GM19099 (cell line): Measurements from ENCODE around the gene ELF4.

ENCODE experiments used
- POLR2A ChIP-seq: IDR thresholded peaks from 3 replicates; pipeline ENCODE4 v1.6.1; 2011; ENCODE audit warnings: low read depth; ENCODE audit not compliant: insufficient read length; ENCODE audit errors: extremely low read depth

The ELF4 gene

GRCh38 chrX:130097507-130098209 is 12.6 kb downstream of the ELF4 start:
- TF ChIP-seq POLR2A = no peak

DNA sequence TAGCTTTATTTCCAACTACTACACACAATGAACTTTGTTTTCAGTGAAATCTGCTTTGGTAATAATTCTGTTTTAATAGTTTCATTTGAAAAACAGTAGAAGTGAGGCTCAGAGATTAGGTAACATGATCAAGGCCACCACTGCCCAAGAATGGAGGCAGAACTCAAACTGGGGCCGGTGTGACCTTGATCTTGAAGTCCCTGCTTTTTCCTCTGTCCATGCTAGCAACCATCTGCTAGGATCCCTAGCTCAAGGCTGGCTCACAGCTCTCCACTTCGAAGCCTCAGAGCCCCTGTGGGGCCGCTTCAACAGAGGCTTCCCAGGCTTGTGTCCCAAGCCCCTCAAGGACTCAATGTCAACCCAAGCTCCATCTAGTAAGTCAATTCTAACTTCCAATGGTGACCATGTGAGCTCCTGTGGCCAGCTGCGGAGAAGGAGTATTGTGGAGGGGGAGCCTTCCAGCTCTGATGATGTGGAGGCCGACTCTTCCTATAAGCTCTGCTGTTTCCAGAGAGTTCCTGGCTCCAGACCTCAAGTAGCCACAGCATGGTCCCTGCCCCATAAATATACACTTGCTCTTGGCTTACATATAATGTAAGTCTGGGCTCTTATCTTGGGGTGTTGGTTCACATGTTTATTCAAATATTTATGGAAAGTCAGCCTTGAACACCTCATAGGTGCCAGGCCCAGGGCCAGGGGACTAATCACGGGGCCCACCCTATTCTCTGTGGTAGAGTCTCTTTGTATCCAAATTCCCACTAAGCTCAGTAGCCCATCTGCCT is 14.9 kb downstream of the ELF4 start:
- TF ChIP-seq POLR2A = no peak

DNA sequence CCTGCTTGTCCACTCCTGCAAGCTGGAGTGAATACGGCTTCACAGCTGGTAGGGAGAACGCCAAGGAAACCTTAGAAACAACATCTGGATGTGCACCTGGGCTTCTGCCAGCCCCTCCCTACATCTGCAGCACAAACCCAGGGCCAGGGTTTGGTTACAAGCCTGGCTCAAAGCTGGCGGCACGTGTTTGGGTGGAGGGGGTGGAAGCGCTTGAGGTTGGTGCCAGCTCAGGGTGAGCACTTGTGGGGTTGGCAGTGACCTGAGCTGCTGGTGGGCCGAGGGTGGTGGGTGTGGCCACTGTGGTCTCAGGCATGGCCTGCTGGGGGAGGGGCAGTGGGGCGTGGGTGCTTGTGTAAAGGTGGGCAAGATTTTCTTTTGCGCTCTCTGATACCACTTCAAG is 15.6 kb downstream of the ELF4 start:
- TF ChIP-seq POLR2A = no peak

DNA sequence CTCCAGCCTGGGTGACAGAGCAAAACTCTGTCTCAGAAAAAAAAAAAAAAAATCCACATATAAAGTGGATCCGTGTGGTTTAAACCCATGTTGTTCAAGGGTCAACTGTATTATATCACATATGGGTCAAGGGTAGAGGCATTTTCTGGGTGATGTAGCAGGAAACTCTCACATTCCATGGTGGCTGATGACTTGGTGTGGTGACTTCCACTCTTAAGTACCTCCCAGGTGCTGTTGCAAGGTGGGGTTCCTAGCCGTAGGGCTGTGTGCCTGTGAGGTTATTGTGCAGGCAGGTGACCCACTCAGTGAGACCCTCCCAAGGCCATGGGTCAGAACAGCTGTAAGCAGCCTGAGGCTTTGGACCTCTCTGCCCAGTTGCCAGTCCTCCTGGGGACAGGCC is 17.0 kb downstream of the ELF4 start:
- no peak for TF ChIP-seq POLR2A

GRCh38 chrX:130091980-130092522 is 18.2 kb downstream of the ELF4 start:
- peak; percentile 46 for TF ChIP-seq POLR2A

DNA sequence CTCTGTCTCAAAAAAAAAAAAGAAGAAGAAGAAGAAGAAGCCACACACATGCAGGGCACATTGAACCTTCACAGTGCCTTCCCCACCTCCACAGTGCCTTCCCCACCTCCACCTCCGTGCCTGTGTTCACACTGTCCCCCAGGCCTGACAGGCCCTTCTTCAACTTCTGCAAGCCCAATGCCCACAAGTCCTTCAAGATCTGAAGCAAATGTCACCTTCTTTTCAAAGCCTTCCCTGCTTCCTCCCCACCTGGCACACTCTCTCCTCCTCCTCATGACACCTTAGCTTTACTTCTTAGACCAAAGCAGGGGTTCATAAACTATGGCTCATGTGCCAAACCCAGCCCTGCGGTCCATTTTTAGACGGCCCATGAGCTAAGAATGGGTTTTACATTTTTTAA is 19.9 kb downstream of the ELF4 start:
- TF ChIP-seq POLR2A = no peak

- TF ChIP-seq POLR2A = peak; percentile 53
These were observed 23.7 kb downstream of the ELF4 start for GRCh38 chrX:130086447-130087206.

- TF ChIP-seq POLR2A = peak; percentile 50
These were observed 24.5 kb downstream of the ELF4 start for GRCh38 chrX:130085551-130086446.

- peak; percentile 9 for TF ChIP-seq POLR2A
These were observed 25.6 kb downstream of the ELF4 start for GRCh38 chrX:130084631-130085237.

- peak; percentile 33 for TF ChIP-seq POLR2A
These were observed 26.5 kb downstream of the ELF4 start for GRCh38 chrX:130083656-130084382.

GRCh38 chrX:130083107-130083490 is 27.2 kb downstream of the ELF4 start:
- no peak for TF ChIP-seq POLR2A

- no peak for TF ChIP-seq POLR2A
These were observed 27.8 kb downstream of the ELF4 start for GRCh38 chrX:130082244-130083106.
